Activated CD4-positive, alpha-beta memory T cell treated with anti-CD3 and anti-CD28 coated beads, Interleukin-2, amount 10 ng/mL, durations not matched to agents 7 days and 5 days (primary cell): ENCODE data around the gene SRPRB. TPM values are rescaled to one million over a fixed set of nuclear protein-coding genes. Genes with fewer than 3 reads are reported as not detected.

ENCODE experiments used
- CTCF ChIA-PET: fragments of 350-600 bp; sonication (Branson Sonifier 250); formaldehyde crosslinking; loops from one replicate; lab custom pipeline; 2021; ENCODE audit warnings: antibody characterized with exemption, inconsistent platforms; lab: Charles Lee
- POLR2A ChIA-PET: fragments of 350-600 bp; sonication (Branson Sonifier 250); formaldehyde crosslinking; loops from one replicate; lab custom pipeline; 2021; ENCODE audit warnings: antibody characterized with exemption; lab: Charles Lee
- DNase-seq: peaks from one replicate; pipeline ENCODE4 v3.0.0-alpha.2; 2020
- H3K27ac Mint-ChIP-seq: one replicate; pipeline ENCODE4 v1.8.0; 2021; ENCODE audit warnings: mild to moderate bottlenecking, mixed read lengths
- H3K27me3 Mint-ChIP-seq: one replicate; pipeline ENCODE4 v1.8.0; 2021; ENCODE audit warnings: mixed read lengths
- H3K36me3 Mint-ChIP-seq: one replicate; pipeline ENCODE4 v1.8.0; 2021; ENCODE audit warnings: low read depth, mixed read lengths
- H3K4me1 Mint-ChIP-seq: one replicate; pipeline ENCODE4 v1.8.0; 2021; ENCODE audit warnings: mixed read lengths
- H3K4me3 Mint-ChIP-seq: one replicate; pipeline ENCODE4 v1.8.0; 2021; ENCODE audit warnings: mild to moderate bottlenecking, mixed read lengths
- H3K9me3 Mint-ChIP-seq: one replicate; pipeline ENCODE4 v1.8.0; 2021; ENCODE audit warnings: mixed read lengths
- total RNA-seq, 2 experiments: library from RNA; stranded (reverse); gene quantifications; one replicate each; pipeline ENCODE4 v1.2.3, GENCODE V29; 2021

Gene SRPRB
- total RNA-seq, 2 experiments from 2014 or later: 44.5 to 46.8 TPM

- POLR2A ChIA-PET: no interaction called here
- H3K9me3 Mint-ChIP-seq: no peaks in the 10 kb centered on the region
- no peak overlapping the region for H3K4me3 Mint-ChIP-seq
- no peaks in the 10 kb centered on the region for H3K27me3 Mint-ChIP-seq
- no peak for DNase-seq
- CTCF ChIA-PET: no interaction called here
- H3K27ac Mint-ChIP-seq: no peak overlapping the region
- no peaks in the 10 kb centered on the region for H3K36me3 Mint-ChIP-seq
- H3K4me1 Mint-ChIP-seq: no peaks in the 10 kb centered on the region
Measured at GRCh38 chr3:133835418-133835743, 29.8 kb downstream of the SRPRB start.

- peak; percentile 8 for DNase-seq
- no peaks in the 10 kb centered on the region for H3K36me3 Mint-ChIP-seq
- H3K27ac Mint-ChIP-seq: no peak overlapping the region
- no peaks in the 10 kb centered on the region for H3K27me3 Mint-ChIP-seq
- no peak overlapping the region for H3K4me3 Mint-ChIP-seq
- POLR2A ChIA-PET: no interaction called here
- no peaks in the 10 kb centered on the region for H3K4me1 Mint-ChIP-seq
- CTCF ChIA-PET: no interaction called here
- no peaks in the 10 kb centered on the region for H3K9me3 Mint-ChIP-seq
Measured at GRCh38 chr3:133835961-133836360, 30.3 kb downstream of the SRPRB start.

GRCh38 chr3:133836497-133837158, 31.0 kb downstream of the SRPRB start:
- H3K4me3 Mint-ChIP-seq: no peak overlapping the region
- no peaks in the 10 kb centered on the region for H3K4me1 Mint-ChIP-seq
- H3K9me3 Mint-ChIP-seq: no peaks in the 10 kb centered on the region
- H3K27ac Mint-ChIP-seq: no peak overlapping the region
- CTCF ChIA-PET: no interaction called here
- no peaks in the 10 kb centered on the region for H3K27me3 Mint-ChIP-seq
- POLR2A ChIA-PET: no interaction called here
- H3K36me3 Mint-ChIP-seq: no peaks in the 10 kb centered on the region
- DNase-seq: peak; percentile 14

GRCh38 chr3:133837487-133838295, 32.1 kb downstream of the SRPRB start:
- Mint-ChIP-seq H3K4me1 (no peaks in the 10 kb centered on the region), H3K4me3 (no peak overlapping the region), H3K36me3 (no peaks in the 10 kb centered on the region), H3K27me3 (no peaks in the 10 kb centered on the region), H3K9me3 (no peaks in the 10 kb centered on the region), H3K27ac (no peak overlapping the region)
- no peak for DNase-seq
- CTCF ChIA-PET: no interaction called here
- POLR2A ChIA-PET: no interaction called here

GRCh38 chr3:133838296-133838789, 32.7 kb downstream of the SRPRB start:
- no peak overlapping the region for H3K27ac Mint-ChIP-seq
- no peaks in the 10 kb centered on the region for H3K36me3 Mint-ChIP-seq
- H3K27me3 Mint-ChIP-seq: no peaks in the 10 kb centered on the region
- no peak for DNase-seq
- ChIA-PET POLR2A (no interaction called here), CTCF (no interaction called here)
- no peak overlapping the region for H3K4me3 Mint-ChIP-seq
- H3K9me3 Mint-ChIP-seq: no peaks in the 10 kb centered on the region
- H3K4me1 Mint-ChIP-seq: no peaks in the 10 kb centered on the region

- POLR2A ChIA-PET: no interaction called here
Measured at GRCh38 chr3:133838916-133839800, 33.5 kb downstream of the SRPRB start.

GRCh38 chr3:133840055-133840737, 34.6 kb downstream of the SRPRB start:
- H3K4me1 Mint-ChIP-seq: no peaks in the 10 kb centered on the region
- H3K27ac Mint-ChIP-seq: no peak overlapping the region
- DNase-seq: no peak
- no peaks in the 10 kb centered on the region for H3K27me3 Mint-ChIP-seq
- no peaks in the 10 kb centered on the region for H3K9me3 Mint-ChIP-seq
- no peaks in the 10 kb centered on the region for H3K36me3 Mint-ChIP-seq
- no peak overlapping the region for H3K4me3 Mint-ChIP-seq
- POLR2A ChIA-PET: no interaction called here
- CTCF ChIA-PET: no interaction called here

More at GRCh38 chr3:133838916-133839800, 33.5 kb downstream of the SRPRB start:
- H3K27me3 Mint-ChIP-seq: no peaks in the 10 kb centered on the region
- no peaks in the 10 kb centered on the region for H3K4me1 Mint-ChIP-seq
- DNase-seq: no peak
- no peaks in the 10 kb centered on the region for H3K9me3 Mint-ChIP-seq
- CTCF ChIA-PET: no interaction called here
- no peak overlapping the region for H3K4me3 Mint-ChIP-seq
- no peaks in the 10 kb centered on the region for H3K36me3 Mint-ChIP-seq
- no peak overlapping the region for H3K27ac Mint-ChIP-seq

GRCh38 chr3:133840767-133841166, 35.2 kb downstream of the SRPRB start:
- no peaks in the 10 kb centered on the region for H3K9me3 Mint-ChIP-seq
- ChIA-PET POLR2A (no interaction called here), CTCF (no interaction called here)
- no peak overlapping the region for H3K4me3 Mint-ChIP-seq
- no peak overlapping the region for H3K27ac Mint-ChIP-seq
- no peaks in the 10 kb centered on the region for H3K27me3 Mint-ChIP-seq
- H3K36me3 Mint-ChIP-seq: no peaks in the 10 kb centered on the region
- DNase-seq: no peak
- H3K4me1 Mint-ChIP-seq: no peaks in the 10 kb centered on the region

- H3K4me3 Mint-ChIP-seq: no peak overlapping the region
Measured at GRCh38 chr3:133841196-133841595, 35.6 kb downstream of the SRPRB start.

GRCh38 chr3:133842158-133842557, 36.5 kb downstream of the SRPRB start:
- Mint-ChIP-seq H3K27me3 (peaks cover under 1% of the 10 kb centered on the region), H3K9me3 (no peaks in the 10 kb centered on the region), H3K4me3 (no peak overlapping the region), H3K4me1 (no peaks in the 10 kb centered on the region), H3K27ac (no peak overlapping the region), H3K36me3 (no peaks in the 10 kb centered on the region)
- CTCF ChIA-PET: no interaction called here
- DNase-seq: no peak
- POLR2A ChIA-PET: no interaction called here

More at GRCh38 chr3:133841196-133841595, 35.6 kb downstream of the SRPRB start:
- H3K27ac Mint-ChIP-seq: no peak overlapping the region
- ChIA-PET CTCF (no interaction called here), POLR2A (no interaction called here)
- H3K27me3 Mint-ChIP-seq: no peaks in the 10 kb centered on the region
- no peaks in the 10 kb centered on the region for H3K9me3 Mint-ChIP-seq
- no peak for DNase-seq
- H3K4me1 Mint-ChIP-seq: no peaks in the 10 kb centered on the region
- H3K36me3 Mint-ChIP-seq: no peaks in the 10 kb centered on the region

- H3K27ac Mint-ChIP-seq: no peak overlapping the region
- no peaks in the 10 kb centered on the region for H3K36me3 Mint-ChIP-seq
- no peak overlapping the region for H3K4me3 Mint-ChIP-seq
- no peaks in the 10 kb centered on the region for H3K4me1 Mint-ChIP-seq
- peaks cover 7% of the 10 kb centered on the region for H3K27me3 Mint-ChIP-seq
- H3K9me3 Mint-ChIP-seq: no peaks in the 10 kb centered on the region
- ChIA-PET CTCF (no interaction called here), POLR2A (interaction anchor here (1.1 kb wide), 1 partner anchor 58 kb away, joined by 3 read pairs; no protein-coding TSS in a partner anchor)
- DNase-seq: no peak
Measured at GRCh38 chr3:133843634-133844033, 38.0 kb downstream of the SRPRB start.

- ChIA-PET CTCF (no interaction called here), POLR2A (no interaction called here)
- DNase-seq: no peak
- Mint-ChIP-seq H3K4me1 (peaks cover 2% of the 10 kb centered on the region), H3K27me3 (peaks cover 7% of the 10 kb centered on the region), H3K27ac (no peak overlapping the region), H3K36me3 (no peaks in the 10 kb centered on the region), H3K4me3 (no peak overlapping the region), H3K9me3 (no peaks in the 10 kb centered on the region)
Measured at GRCh38 chr3:133845127-133845526, 39.5 kb downstream of the SRPRB start.
